Epithelial cell of esophagus (primary cell): ENCODE data around the gene LYVE1.

Source experiments
- DNase-seq: peaks from one replicate; pipeline ENCODE4 v3.0.0; 2010; ENCODE audit warnings: low read depth
- H3K4me3 ChIP-seq: 2 replicates; pipeline ENCODE4 v1.5.1; 2011; ENCODE audit warnings: mild to moderate bottlenecking, low read length, control low read depth
- CTCF ChIP-seq: IDR thresholded peaks from 2 replicates; pipeline ENCODE4 v1.5.1; 2011; ENCODE audit warnings: low read depth, mild to moderate bottlenecking, low read length, control low read depth, inconsistent platforms; ENCODE audit not compliant: insufficient read depth; ENCODE audit errors: missing control alignments

The LYVE1 gene

GRCh38 chr11:10561043-10561818 lies 7.2 kb downstream of the LYVE1 start:
- peak; percentile 77 for DNase-seq
- no peak for TF ChIP-seq CTCF
- H3K4me3 ChIP-seq = no peak overlapping the region

GRCh38 chr11:10558288-10558687 lies 10.2 kb downstream of the LYVE1 start:
- no peak overlapping the region for H3K4me3 ChIP-seq
- TF ChIP-seq CTCF = no peak
- DNase-seq = no peak

- no peak overlapping the region for H3K4me3 ChIP-seq
- peak; percentile 28 for DNase-seq
- no peak for TF ChIP-seq CTCF
These were observed 11.9 kb downstream of the LYVE1 start for GRCh38 chr11:10556590-10556989.

- no peak overlapping the region for H3K4me3 ChIP-seq
- no peak for TF ChIP-seq CTCF
- no peak for DNase-seq
These were observed 16.6 kb downstream of the LYVE1 start for GRCh38 chr11:10551845-10552352.

- H3K4me3 ChIP-seq = no peak overlapping the region
- no peak for DNase-seq
- no peak for TF ChIP-seq CTCF
These were observed 17.2 kb downstream of the LYVE1 start for GRCh38 chr11:10551290-10551592.

- no peak for TF ChIP-seq CTCF
- DNase-seq = peak; percentile 49
These were observed 17.8 kb downstream of the LYVE1 start for GRCh38 chr11:10550503-10551289.

More at GRCh38 chr11:10550503-10551289, 17.8 kb downstream of the LYVE1 start:
- no peak overlapping the region for H3K4me3 ChIP-seq
